DND-41 (cell line): ENCODE measurements around the gene CYP2A13.
A peak's percentile ranks its signal among the peaks of the same experiment; 100 is the strongest.

Source experiments
- ATAC-seq: fragments of 200-7000 bp; cut with Tn5 transposase; 3 replicates; pipeline ENCODE4 v1.9.1; 2021; ENCODE audit warnings: low read depth; ENCODE audit not compliant: insufficient read depth
- DNase-seq: peaks from one replicate; pipeline ENCODE4 v3.0.0-alpha.2; 2020
- H2AFZ ChIP-seq: 2 replicates; pipeline ENCODE4 v1.6.0; 2012; ENCODE audit warnings: low read depth, low read length
- H3K27ac ChIP-seq: 2 replicates; pipeline ENCODE4 v1.5.1; 2012; ENCODE audit warnings: low read length, inconsistent platforms
- H3K27me3 ChIP-seq: fragments of 200-600 bp; sonication (generic); 2 replicates; pipeline ENCODE4 v1.6.0; 2012; ENCODE audit warnings: low read length, mild to moderate bottlenecking, inconsistent platforms; ENCODE audit not compliant: insufficient read depth, poor library complexity
- H3K36me3 ChIP-seq: 2 replicates; pipeline ENCODE4 v1.5.1; 2012; ENCODE audit warnings: low read length, inconsistent platforms; ENCODE audit not compliant: insufficient read depth
- H3K4me1 ChIP-seq: 2 replicates; pipeline ENCODE4 v1.5.1; 2012; ENCODE audit warnings: mild to moderate bottlenecking, low read length; ENCODE audit not compliant: insufficient read depth
- H3K4me2 ChIP-seq: 2 replicates; pipeline ENCODE4 v1.6.0; 2012; ENCODE audit warnings: mild to moderate bottlenecking, moderate library complexity, low read length, inconsistent platforms; ENCODE audit not compliant: insufficient read depth
- H3K4me3 ChIP-seq, 2 experiments: fragments of 200-600 bp in 1 of 2; shearing (Covaris generic) in 1 of 2; 2 replicates each; pipeline ENCODE4 v1.5.1; 2012 to 2016; ENCODE audit warnings: inconsistent platforms in 2 of 2, low read length in 2 of 2, mild to moderate bottlenecking in 2 of 2, low read depth in 1 of 2, moderate library complexity in 1 of 2
- H3K79me2 ChIP-seq: 2 replicates; pipeline ENCODE4 v1.6.0; 2012; ENCODE audit warnings: low read length, inconsistent platforms; ENCODE audit not compliant: insufficient read depth
- H3K9ac ChIP-seq: 2 replicates; pipeline ENCODE4 v1.6.0; 2012; ENCODE audit warnings: low read depth, mild to moderate bottlenecking, inconsistent platforms, low read length, moderate library complexity
- H3K9me3 ChIP-seq: 2 replicates; pipeline ENCODE4 v1.5.1; 2012; ENCODE audit warnings: low read length, moderate library complexity, mild to moderate bottlenecking, inconsistent platforms; ENCODE audit not compliant: insufficient read depth, severe bottlenecking
- H4K20me1 ChIP-seq: 2 replicates; pipeline ENCODE4 v1.6.0; 2012; ENCODE audit warnings: low read length; ENCODE audit not compliant: insufficient read depth
- EZH2 ChIP-seq: IDR thresholded peaks from 3 replicates; pipeline ENCODE4 v1.6.1; 2012; ENCODE audit warnings: borderline replicate concordance, low read depth, mild to moderate bottlenecking, moderate library complexity, low read length, inconsistent platforms; ENCODE audit not compliant: severe bottlenecking
- TF ChIP-seq, protein P1 (sequence below): IDR thresholded peaks from 2 replicates; pipeline ENCODE4 v1.5.1; 2012; ENCODE audit warnings: borderline replicate concordance, low read length, moderate library complexity, mild to moderate bottlenecking; ENCODE audit not compliant: poor library complexity, severe bottlenecking; ENCODE audit errors: extremely low read depth

Gene CYP2A13

DNA sequence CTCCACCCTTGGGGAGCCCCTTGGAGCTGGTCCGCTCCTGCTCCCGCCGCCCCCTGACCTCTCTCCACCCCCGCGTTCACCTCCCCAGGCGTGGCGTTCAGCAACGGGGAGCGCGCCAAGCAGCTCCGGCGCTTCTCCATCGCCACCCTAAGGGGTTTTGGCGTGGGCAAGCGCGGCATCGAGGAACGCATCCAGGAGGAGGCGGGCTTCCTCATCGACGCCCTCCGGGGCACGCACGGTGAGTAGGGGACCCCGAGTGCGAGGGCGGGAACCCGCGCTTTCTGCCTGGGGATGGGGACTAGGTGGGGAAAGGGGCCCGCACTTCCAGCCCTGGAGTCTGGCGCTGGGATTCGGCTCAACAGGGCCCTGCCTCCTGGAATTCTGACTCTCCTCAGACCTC lies 1.7 kb downstream of the CYP2A13 start:
- Histone ChIP-seq H3K27me3 (no peaks in the 10 kb centered on the region), H3K4me2 (no peak overlapping the region), H2AFZ (no peak overlapping the region), H3K4me3 (no peak overlapping the region), H3K36me3 (no peaks in the 10 kb centered on the region), H4K20me1 (no peaks in the 10 kb centered on the region), H3K27ac (no peak overlapping the region), H3K4me1 (no peaks in the 10 kb centered on the region), H3K79me2 (no peaks in the 10 kb centered on the region), H3K9me3 (no peaks in the 10 kb centered on the region), H3K9ac (no peak overlapping the region)
- TF ChIP-seq EZH2: no peak
- TF ChIP-seq, protein P1, sequence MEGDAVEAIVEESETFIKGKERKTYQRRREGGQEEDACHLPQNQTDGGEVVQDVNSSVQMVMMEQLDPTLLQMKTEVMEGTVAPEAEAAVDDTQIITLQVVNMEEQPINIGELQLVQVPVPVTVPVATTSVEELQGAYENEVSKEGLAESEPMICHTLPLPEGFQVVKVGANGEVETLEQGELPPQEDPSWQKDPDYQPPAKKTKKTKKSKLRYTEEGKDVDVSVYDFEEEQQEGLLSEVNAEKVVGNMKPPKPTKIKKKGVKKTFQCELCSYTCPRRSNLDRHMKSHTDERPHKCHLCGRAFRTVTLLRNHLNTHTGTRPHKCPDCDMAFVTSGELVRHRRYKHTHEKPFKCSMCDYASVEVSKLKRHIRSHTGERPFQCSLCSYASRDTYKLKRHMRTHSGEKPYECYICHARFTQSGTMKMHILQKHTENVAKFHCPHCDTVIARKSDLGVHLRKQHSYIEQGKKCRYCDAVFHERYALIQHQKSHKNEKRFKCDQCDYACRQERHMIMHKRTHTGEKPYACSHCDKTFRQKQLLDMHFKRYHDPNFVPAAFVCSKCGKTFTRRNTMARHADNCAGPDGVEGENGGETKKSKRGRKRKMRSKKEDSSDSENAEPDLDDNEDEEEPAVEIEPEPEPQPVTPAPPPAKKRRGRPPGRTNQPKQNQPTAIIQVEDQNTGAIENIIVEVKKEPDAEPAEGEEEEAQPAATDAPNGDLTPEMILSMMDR: no peak
- DNase-seq (peak; percentile 25), ATAC-seq (no peak)

DNA sequence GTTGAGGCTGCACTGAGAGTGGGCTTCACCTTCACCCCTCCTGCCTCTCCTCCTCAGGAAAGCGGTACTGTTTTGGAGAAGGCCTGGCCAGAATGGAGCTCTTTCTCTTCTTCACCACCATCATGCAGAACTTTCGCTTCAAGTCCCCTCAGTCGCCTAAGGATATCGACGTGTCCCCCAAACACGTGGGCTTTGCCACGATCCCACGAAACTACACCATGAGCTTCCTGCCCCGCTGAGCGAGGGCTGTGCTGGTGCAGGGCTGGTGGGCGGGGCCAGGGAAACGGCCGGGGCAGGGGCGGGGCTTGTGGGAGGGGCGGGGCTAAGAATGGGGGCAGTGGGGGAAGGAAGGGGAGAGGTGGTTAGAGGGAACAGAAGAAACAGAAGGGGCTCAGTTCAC lies 7.5 kb downstream of the CYP2A13 start:
- no peak overlapping the region for H3K4me3 ChIP-seq
- no peaks in the 10 kb centered on the region for H3K36me3 ChIP-seq
- no peaks in the 10 kb centered on the region for H3K9me3 ChIP-seq
- no peaks in the 10 kb centered on the region for H3K4me1 ChIP-seq
- no peaks in the 10 kb centered on the region for H3K79me2 ChIP-seq
- no peak overlapping the region for H2AFZ ChIP-seq
- no peak overlapping the region for H3K4me2 ChIP-seq
- TF ChIP-seq, protein P1: no peak
- no peak for TF ChIP-seq EZH2
- no peak; the same call in 2 of the 3 replicates for ATAC-seq
- no peak overlapping the region for H3K27ac ChIP-seq
- DNase-seq: peak; percentile 13
- H3K27me3 ChIP-seq: no peaks in the 10 kb centered on the region
- no peak overlapping the region for H3K9ac ChIP-seq
- no peaks in the 10 kb centered on the region for H4K20me1 ChIP-seq

DNA sequence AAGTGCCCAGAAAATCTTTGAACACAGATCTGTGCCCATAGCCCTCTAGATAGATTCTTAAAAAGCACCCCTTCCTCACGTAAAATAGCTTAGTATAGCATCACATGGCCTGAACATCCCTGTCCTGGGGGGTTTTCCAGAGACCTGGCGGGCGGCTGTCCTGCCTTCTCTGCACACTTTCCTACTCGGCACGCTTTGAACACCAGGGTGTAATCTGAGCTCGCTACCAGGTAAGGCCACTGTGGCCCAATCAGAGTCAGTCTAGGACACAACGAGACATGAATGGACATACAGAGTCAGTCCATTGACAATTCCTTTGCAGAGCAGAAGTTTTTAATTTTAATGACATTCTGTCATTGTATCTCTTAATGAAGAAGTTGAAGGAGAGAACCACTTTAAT lies 8.1 kb downstream of the CYP2A13 start:
- no peak for DNase-seq
- TF ChIP-seq EZH2: no peak
- TF ChIP-seq, protein P1: no peak

DNA sequence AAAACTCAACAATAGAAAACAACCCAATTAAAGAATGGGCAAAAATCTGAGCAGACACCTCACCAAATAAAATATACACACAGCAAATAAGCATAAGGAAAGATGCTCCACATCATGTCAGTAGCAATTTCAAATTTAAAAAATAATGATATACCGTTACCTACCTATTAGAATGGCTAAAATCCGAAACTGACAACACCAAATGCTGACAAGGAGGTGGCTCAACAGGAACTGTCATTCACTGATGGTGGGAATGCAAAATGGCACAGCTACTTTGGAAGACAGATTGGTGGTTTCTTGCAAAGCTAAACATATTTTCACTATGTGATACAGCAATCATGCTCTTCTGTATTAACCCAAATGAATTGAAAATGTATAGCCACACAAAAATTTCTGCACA lies 9.1 kb downstream of the CYP2A13 start:
- H3K9ac ChIP-seq: no peak overlapping the region
- H3K9me3 ChIP-seq: no peaks in the 10 kb centered on the region
- H3K79me2 ChIP-seq: no peaks in the 10 kb centered on the region
- H3K4me3 ChIP-seq: no peak overlapping the region
- H3K4me2 ChIP-seq: no peak overlapping the region
- no peaks in the 10 kb centered on the region for H3K27me3 ChIP-seq
- TF ChIP-seq, protein P1: no peak
- no peak for TF ChIP-seq EZH2
- DNase-seq: no peak
- H3K36me3 ChIP-seq: no peaks in the 10 kb centered on the region
- H3K4me1 ChIP-seq: no peaks in the 10 kb centered on the region
- ATAC-seq: no peak
- no peak overlapping the region for H2AFZ ChIP-seq
- no peak overlapping the region for H3K27ac ChIP-seq
- no peaks in the 10 kb centered on the region for H4K20me1 ChIP-seq

More for the DNA sequence above, 8.1 kb downstream of the CYP2A13 start:
- H3K36me3 ChIP-seq: no peaks in the 10 kb centered on the region
- no peaks in the 10 kb centered on the region for H4K20me1 ChIP-seq
- H3K4me1 ChIP-seq: no peaks in the 10 kb centered on the region
- H3K79me2 ChIP-seq: no peaks in the 10 kb centered on the region
- H3K9ac ChIP-seq: no peak overlapping the region
- ATAC-seq: no peak
- no peaks in the 10 kb centered on the region for H3K27me3 ChIP-seq
- no peak overlapping the region for H3K4me2 ChIP-seq
- H3K9me3 ChIP-seq: no peaks in the 10 kb centered on the region
- H3K4me3 ChIP-seq: no peak overlapping the region
- no peak overlapping the region for H3K27ac ChIP-seq
- H2AFZ ChIP-seq: no peak overlapping the region
